Amygdala (tissue), 56 donors: ENCODE data around the gene CIDEB.

Experiments
- DNase-seq, 56 donors: peaks; one replicate each; lab custom pipeline; 2025; lab: John Stamatoyannopoulos, UW

Gene CIDEB

GRCh38 chr14:24313913-24314312 is 6.1 kb upstream of the CIDEB start:
- DNase-seq = no peak

- no peak for DNase-seq
Measured at GRCh38 chr14:24312736-24313507, 5.1 kb upstream of the CIDEB start.

GRCh38 chr14:24311837-24312615 is 4.2 kb upstream of the CIDEB start:
- no peak for DNase-seq

- DNase-seq = peak in 43 of 56 donors; percentile 9 to 85 (median 63)
Measured at GRCh38 chr14:24310646-24311604, 3.1 kb upstream of the CIDEB start, which contains the start of gene LTB4R. Gene LTB4R, plus strand, starts transcription at chr14:24311502. Its CDS starts 4,150 bp downstream, at chr14:24315652.

GRCh38 chr14:24310265-24310645 is 2.5 kb upstream of the CIDEB start:
- no peak for DNase-seq

- DNase-seq = no peak
Measured at GRCh38 chr14:24309538-24310264, 1.9 kb upstream of the CIDEB start, which contains the start of gene LTB4R2. Gene LTB4R2, plus strand, starts transcription at chr14:24310140. Its CDS starts 525 bp downstream, at chr14:24310665.

GRCh38 chr14:24308342-24309124 is 756 bp upstream of the CIDEB start:
- DNase-seq = peak in 1 of 56 donors; percentile 23

GRCh38 chr14:24307156-24307574 is 612 bp downstream of the CIDEB start:
- DNase-seq = no peak

GRCh38 chr14:24304019-24304387 is 3.8 kb downstream of the CIDEB start:
- DNase-seq = no peak

- no peak for DNase-seq
Measured at GRCh38 chr14:24300326-24300980, 7.3 kb downstream of the CIDEB start.

- peak; percentile 23 to 93 (median 76) for DNase-seq
Measured at GRCh38 chr14:24299255-24300191, 8.3 kb downstream of the CIDEB start, which contains the start of the genes DHRS1 and NOP9. Gene DHRS1, minus strand, starts transcription at chr14:24299780. Its CDS starts 674 bp downstream, at chr14:24299106. Gene NOP9, plus strand, starts transcription at chr14:24299850. Its CDS starts 105 bp downstream, at chr14:24299955.

GRCh38 chr14:24298892-24299254 is 8.9 kb downstream of the CIDEB start:
- peak in 2 of 56 donors; percentile 20 to 21 for DNase-seq

- no peak for DNase-seq
Measured at GRCh38 chr14:24297190-24297964, 10.4 kb downstream of the CIDEB start.

- peak in 36 of 56 donors; percentile 9 to 76 (median 40) for DNase-seq
Measured at GRCh38 chr14:24296341-24297157, 11.2 kb downstream of the CIDEB start.

- DNase-seq = no peak
Measured at GRCh38 chr14:24293525-24293924, 14.3 kb downstream of the CIDEB start.
